CD4-positive, alpha-beta T cell treated with Interleukin-4 for 1 hour (primary cell): ENCODE results near the gene MAG.
"Not testable (repeated sequence)": the region's sequence is repeated elsewhere in the genome, so short reads cannot be mapped to it uniquely, and the experiment has no call there.

ENCODE experiments used
- DNase-seq, 2 donors: peaks; one replicate each; pipeline ENCODE4 v3.0.0-alpha.2; 2020 to 2022

MAG gene

GRCh38 chr19:35347171-35347929 lies 55.4 kb downstream of the MAG start, which contains the start of gene FFAR1:
TSS of gene FFAR1 (plus strand) at chr19:35347902. CDS start at chr19:35351552, 3,650 bp downstream.
- DNase-seq = peak; percentile 68 to 77

DNA sequence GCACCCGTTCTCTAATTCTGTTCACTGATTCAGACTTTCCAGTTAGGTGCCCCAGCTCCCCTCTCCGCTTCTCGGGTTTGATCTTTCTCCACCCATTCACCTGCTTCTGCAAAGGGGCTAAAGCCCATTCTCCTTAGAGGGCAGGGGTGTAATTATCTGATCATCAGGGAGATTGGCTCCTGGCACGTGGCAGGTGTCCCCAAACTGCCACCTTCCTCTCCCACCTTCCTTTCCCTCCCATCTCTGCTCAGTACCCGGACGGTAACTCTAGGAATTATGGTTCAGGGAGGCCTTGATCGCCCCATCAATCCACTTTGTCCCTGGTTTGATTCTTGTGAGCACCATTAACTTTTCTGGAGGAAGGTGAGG lies 56.0 kb downstream of the MAG start:
- DNase-seq = no peak

GRCh38 chr19:35348911-35349611 lies 57.1 kb downstream of the MAG start:
- DNase-seq = no peak

DNA sequence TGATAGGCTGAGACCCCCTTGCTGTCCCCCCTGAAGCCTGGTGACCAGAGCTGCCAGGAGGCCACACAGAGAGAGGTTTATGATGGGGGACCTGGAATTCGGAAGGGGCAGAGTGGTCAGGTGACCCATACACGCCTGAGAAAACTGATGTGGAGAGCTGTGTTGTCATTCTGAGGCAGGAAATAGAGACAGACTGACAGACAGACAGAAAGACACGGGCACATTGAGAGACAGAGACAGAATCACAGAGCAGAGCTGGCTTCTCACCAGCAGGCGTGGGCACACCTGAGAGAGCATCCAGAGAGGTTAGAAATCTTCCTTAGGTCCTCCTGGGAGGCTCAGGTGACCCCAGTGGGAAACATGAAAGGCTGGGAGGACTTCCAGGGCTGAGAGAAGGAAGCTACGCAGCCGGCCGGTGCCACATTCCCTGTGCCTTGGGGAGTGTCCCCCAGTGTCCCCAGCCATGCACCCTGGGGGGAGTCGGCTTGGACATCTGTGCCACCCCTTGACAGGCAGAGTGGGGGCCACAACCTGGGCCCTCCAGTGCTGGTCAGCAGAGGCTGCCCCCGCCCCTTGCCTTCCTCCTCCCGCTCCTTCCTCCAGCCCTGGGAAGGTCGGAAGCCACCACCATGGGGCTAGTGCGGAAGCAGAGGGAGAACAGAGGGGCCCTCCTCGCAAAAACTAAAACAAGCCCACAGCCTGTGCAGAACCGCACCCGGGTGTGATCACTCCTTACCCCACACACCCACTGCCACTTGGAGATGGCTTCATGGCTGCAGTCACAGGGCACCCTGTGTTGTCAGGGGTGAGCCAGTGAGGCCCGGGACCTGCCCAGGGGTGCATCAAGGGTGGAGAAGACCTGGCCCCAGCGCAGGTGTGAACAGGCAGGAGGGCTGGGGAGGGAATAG lies 57.9 kb downstream of the MAG start:
- DNase-seq = no peak

DNA sequence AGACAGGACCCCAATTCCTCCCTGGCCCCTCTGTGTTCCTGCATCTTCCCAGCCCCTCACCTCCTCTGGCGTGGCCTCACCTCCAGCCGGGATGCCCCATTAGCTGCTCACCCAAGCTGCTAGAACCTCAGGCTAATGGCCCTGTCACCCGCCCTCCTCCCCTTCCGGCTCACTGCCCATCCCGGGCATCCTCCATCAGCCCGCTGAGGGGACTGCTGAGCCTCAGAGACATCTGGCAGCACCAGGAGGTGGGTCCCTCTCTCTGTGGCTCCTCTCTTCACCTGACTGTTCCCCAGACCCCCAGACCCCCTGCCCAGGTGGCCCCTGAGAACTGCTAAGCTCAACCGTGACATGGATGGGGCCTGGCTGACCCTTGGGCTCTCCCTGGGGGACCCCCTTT lies 58.6 kb downstream of the MAG start:
- no peak for DNase-seq

DNA sequence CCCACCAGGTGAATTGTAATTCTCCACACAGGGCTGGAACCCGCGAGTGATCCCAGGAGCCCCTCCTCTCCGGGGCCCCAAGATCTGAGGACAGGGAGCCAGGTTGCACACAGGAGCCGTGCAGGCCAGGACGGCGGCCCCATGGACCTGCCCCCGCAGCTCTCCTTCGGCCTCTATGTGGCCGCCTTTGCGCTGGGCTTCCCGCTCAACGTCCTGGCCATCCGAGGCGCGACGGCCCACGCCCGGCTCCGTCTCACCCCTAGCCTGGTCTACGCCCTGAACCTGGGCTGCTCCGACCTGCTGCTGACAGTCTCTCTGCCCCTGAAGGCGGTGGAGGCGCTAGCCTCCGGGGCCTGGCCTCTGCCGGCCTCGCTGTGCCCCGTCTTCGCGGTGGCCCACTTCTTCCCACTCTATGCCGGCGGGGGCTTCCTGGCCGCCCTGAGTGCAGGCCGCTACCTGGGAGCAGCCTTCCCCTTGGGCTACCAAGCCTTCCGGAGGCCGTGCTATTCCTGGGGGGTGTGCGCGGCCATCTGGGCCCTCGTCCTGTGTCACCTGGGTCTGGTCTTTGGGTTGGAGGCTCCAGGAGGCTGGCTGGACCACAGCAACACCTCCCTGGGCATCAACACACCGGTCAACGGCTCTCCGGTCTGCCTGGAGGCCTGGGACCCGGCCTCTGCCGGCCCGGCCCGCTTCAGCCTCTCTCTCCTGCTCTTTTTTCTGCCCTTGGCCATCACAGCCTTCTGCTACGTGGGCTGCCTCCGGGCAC lies 59.6 kb downstream of the MAG start:
- DNase-seq = no peak

DNA sequence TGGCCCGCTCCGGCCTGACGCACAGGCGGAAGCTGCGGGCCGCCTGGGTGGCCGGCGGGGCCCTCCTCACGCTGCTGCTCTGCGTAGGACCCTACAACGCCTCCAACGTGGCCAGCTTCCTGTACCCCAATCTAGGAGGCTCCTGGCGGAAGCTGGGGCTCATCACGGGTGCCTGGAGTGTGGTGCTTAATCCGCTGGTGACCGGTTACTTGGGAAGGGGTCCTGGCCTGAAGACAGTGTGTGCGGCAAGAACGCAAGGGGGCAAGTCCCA lies 60.2 kb downstream of the MAG start:
- no peak for DNase-seq

- DNase-seq = peak; percentile 77 to 79
Measured at GRCh38 chr19:35352448-35353304, 60.7 kb downstream of the MAG start.

DNA sequence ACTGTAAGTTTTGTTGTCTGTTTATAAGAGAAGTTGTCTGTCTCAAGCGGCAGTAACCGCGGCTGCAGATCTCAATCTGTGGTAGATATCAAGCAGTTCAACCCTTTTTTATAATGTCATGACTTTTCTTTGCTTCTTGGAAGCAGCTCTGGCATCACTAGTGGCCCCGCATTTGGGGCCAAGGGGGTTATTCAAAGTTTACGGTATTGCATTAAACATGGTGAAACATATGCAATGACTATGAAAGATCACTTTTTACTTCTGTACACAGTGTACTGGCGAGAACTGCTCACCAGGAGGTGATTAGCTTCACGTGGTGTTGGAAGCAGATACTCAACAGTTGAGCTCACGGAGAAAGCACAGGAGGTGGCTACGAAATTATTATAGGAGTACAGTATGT lies 61.7 kb downstream of the MAG start:
- DNase-seq = peak in 1 of 2 donors; percentile 41

- DNase-seq = no peak
Measured at GRCh38 chr19:35354898-35355297, 62.9 kb downstream of the MAG start.

DNA sequence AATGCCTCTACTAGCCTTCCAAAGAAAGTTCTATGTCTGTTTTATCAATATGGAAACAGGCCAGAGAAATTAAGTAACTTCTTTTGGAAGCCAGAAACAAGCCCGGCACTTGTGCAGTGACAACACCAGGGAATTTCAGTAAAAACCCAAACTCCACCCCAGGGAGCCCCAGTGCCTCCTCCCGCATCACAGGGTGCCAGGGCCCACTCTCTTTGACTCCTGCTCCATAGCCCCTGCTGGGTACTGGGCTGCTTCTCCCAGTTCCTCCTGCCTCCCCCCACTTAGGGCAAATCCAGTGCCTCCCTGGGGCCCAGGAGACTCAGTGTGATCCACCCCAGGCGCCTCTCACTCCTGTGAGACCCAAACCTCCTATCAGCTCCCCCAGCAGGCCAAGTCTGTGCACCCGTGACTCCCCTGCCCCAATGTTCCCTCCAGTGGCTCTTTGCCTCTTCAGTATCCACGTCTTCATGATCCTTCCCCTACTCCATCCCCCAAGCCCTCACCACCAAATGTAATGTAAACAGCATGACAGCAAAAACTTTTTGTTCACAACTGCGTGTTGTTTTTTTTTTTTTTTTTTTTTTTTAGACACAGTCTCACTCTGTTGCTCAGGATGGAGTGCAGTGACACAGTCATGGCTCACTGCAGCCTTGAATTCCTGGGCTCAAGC lies 64.0 kb downstream of the MAG start:
- DNase-seq = no peak

DNA sequence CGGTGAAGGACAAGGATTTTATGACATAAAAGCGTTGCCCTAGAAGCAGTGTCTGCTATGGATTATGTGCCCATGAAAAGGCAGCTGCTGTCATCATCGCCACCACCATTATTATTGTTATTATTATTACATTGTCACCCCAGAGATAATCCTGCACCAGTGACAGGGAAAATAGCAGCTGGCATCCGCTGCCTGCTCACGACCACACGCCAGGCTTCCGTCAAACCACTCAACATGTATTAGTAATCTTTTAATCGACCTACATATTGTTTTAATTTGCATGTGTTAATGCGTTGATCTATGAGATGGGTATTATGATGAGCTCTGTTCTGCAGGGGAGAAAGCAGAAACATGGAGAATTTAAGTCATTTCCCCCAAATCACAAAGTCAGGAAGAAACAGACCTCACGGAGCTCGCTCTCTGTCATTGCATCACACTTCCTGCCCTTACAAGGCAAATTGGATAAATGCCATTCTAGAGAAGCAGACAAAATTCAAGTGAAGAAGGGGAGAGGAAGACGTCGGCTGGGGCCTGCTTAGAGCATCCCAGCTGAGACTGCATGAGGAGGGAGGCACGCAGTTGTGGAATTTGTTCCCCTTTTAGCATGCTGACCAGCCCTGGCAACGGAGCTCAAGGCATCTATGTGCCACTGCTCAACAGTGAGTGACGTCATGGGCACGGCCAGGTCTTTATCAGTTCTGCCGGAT lies 66.1 kb downstream of the MAG start, which contains the start of gene FFAR3:
Gene FFAR3 (plus strand): TSS at position 594 of the 707 bp plus-strand sequence. CDS start 431 bp downstream, outside the sequence.
- peak; percentile 46 to 86 for DNase-seq

GRCh38 chr19:35358834-35359233 lies 66.9 kb downstream of the MAG start:
- not testable (repeated sequence) for DNase-seq

GRCh38 chr19:35359395-35359794 lies 67.4 kb downstream of the MAG start:
- DNase-seq = not testable (repeated sequence)

- not testable (repeated sequence) for DNase-seq
Measured at GRCh38 chr19:35360081-35360480, 68.1 kb downstream of the MAG start.

- DNase-seq = no peak
Measured at GRCh38 chr19:35360880-35361420, 69.0 kb downstream of the MAG start.

DNA sequence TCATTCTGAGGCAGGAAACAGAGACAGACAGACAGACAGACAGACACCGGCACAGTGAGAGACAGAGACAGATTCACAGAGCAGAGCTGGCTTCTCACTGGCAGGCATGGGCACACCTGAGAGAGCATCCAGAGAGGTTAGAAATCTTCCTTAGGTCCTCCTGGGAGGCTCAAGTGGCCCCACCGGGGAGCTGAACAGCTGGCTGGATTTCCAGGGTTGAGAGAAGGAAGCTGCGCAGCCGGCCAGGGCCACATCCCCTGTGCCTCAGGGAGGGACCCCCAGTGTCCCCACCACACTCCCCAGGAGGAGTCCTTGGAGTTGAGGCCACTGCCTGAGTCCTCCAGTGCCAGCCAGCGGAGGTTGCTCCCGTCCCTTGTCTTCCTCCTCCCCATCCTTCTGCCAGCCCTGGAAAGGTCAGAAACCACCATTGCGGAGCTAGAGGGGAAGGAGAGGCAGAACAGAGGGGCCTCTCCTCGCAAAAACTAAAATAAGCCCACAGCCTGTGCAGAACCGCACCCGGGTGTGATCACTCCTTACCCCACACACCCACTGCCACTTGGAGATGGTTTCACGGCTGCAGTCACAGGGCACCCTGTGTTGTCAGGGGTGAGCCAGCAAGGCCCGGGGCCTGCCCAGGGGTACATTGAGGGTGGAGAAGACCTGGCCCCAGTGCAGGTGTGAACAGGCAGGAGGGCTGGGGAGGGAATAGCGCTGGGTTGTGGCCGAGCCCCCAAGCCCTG lies 70.5 kb downstream of the MAG start:
- no peak for DNase-seq

- DNase-seq = no peak
Measured at GRCh38 chr19:35363001-35363590, 71.1 kb downstream of the MAG start.
